Small intestine (tissue), 7 donors: ENCODE measurements around the gene MTRR. TPM values are rescaled to one million over a fixed set of nuclear protein-coding genes. Genes with fewer than 3 reads are reported as not detected.
A peak's percentile ranks its signal among the peaks of the same experiment; 100 is the strongest.

Experiments
- DNase-seq, 2 donors: peaks; one replicate each; pipeline versions ENCODE4 v3.0.0 to v3.0.0-alpha.2; 2013
- FAIRE-seq: peaks from 2 replicates; lab custom pipeline; 2012; peaks lifted over from hg19 to GRCh38; lab: Jason Lieb, UNC
- H3K27ac ChIP-seq, 3 donors: one replicate each; pipeline ENCODE4 v1.5.1; 2013; ENCODE audit warnings: low read length in 2 of 3, mild to moderate bottlenecking in 2 of 3, control low read depth in 1 of 3, inconsistent platforms in 1 of 3, low read depth in 1 of 3, moderate library complexity in 1 of 3
- H3K27me3 ChIP-seq, 3 donors: one replicate each; pipeline ENCODE4 v1.6.1; 2013; ENCODE audit warnings: low read length in 3 of 3, inconsistent platforms in 1 of 3; ENCODE audit not compliant: control insufficient read depth in 3 of 3, insufficient read depth in 3 of 3
- H3K36me3 ChIP-seq, 3 donors: one replicate each; pipeline ENCODE4 v1.6.1; 2013; ENCODE audit warnings: low read length in 3 of 3, inconsistent platforms in 1 of 3, low read depth in 1 of 3, mild to moderate bottlenecking in 1 of 3, moderate library complexity in 1 of 3; ENCODE audit not compliant: control insufficient read depth in 3 of 3, insufficient read depth in 2 of 3
- H3K4me1 ChIP-seq, 3 donors: one replicate each; pipeline ENCODE4 v1.6.1; 2013; ENCODE audit warnings: low read length in 2 of 3, inconsistent platforms in 1 of 3, low read depth in 1 of 3, mild to moderate bottlenecking in 1 of 3, moderate library complexity in 1 of 3; ENCODE audit not compliant: control insufficient read depth in 3 of 3, insufficient read depth in 2 of 3
- H3K4me3 ChIP-seq, 3 donors: one replicate each; pipeline ENCODE4 v1.5.1; 2013; ENCODE audit warnings: low read length in 3 of 3, control low read depth in 1 of 3, inconsistent platforms in 1 of 3, low read depth in 1 of 3, mild to moderate bottlenecking in 1 of 3, moderate library complexity in 1 of 3
- H3K9me3 ChIP-seq, 2 donors: one replicate each; pipeline ENCODE4 v1.6.1; 2013; ENCODE audit warnings: low read depth in 1 of 2, low read length in 1 of 2; ENCODE audit not compliant: control insufficient read depth in 2 of 2, insufficient read depth in 1 of 2
- WGBS, 3 donors: extraction: QIAGEN DNeasy Blood & Tissue Kit; methylation state at CpG; one replicate each; pipeline ENCODE4 v1.1.7; 2013; 5-methylcytosine and 5-hydroxymethylcytosine counted together
- polyA plus RNA-seq, 4 donors: library from polyadenylated mRNA; stranded (reverse) in 3 of 4; unstranded in 1 of 4; fragments of 200-250 nt in 3 of 4; fragments of 120-200 nt in 1 of 4; gene quantifications; one replicate each; pipeline versions ENCODE4 v1.2.1 to v1.2.3, GENCODE V29; 2013
- donor health status: healthy with polysubstance abuse.
- donor health status: control.
- donor health status: control.
- donor health status: Bipolar disorder and iron deficiency.
- donor health status: healthy.

MTRR gene
- polyA plus RNA-seq, 4 donors: 14.1 to 45.4 (median 19.1) TPM

- FAIRE-seq (no peak), DNase-seq (no peak)
- Histone ChIP-seq H3K27ac (no peak overlapping the region), H3K4me3 (peak overlapping the region; percentile 17 to 53 (median 20)), H3K9me3 (no peaks in the 10 kb centered on the region), H3K27me3 (peaks cover 0 to 22% (median 3%) of the 10 kb centered on the region in 3 donors), H3K4me1 (no peaks in the 10 kb centered on the region), H3K36me3 (no peaks in the 10 kb centered on the region)
- 59 to 69% (median 64%) methylated on average over 16 of the region's 16 CpGs for WGBS, 3 donors
Measured at GRCh38 chr5:7851240-7851592, 17.7 kb upstream of the MTRR start.

- no peaks in the 10 kb centered on the region for H3K36me3 ChIP-seq
- FAIRE-seq (no peak), DNase-seq (no peak)
- no peaks in the 10 kb centered on the region for H3K4me1 ChIP-seq
- H3K9me3 ChIP-seq: no peaks in the 10 kb centered on the region
- WGBS, 3 donors: 69 to 76% (median 70%) methylated on average over 8 of the region's 8 CpGs
- H3K27me3 ChIP-seq: peaks cover 0 to 22% (median 3%) of the 10 kb centered on the region in 3 donors
- H3K4me3 ChIP-seq: no peak overlapping the region
- H3K27ac ChIP-seq: no peak overlapping the region
Measured at GRCh38 chr5:7851617-7852289, 17.2 kb upstream of the MTRR start.

- Histone ChIP-seq H3K9me3 (no peaks in the 10 kb centered on the region), H3K4me3 (no peak overlapping the region), H3K4me1 (no peaks in the 10 kb centered on the region), H3K27me3 (peaks cover 0 to 21% (median 3%) of the 10 kb centered on the region in 3 donors), H3K27ac (no peak overlapping the region), H3K36me3 (peaks cover 0 to 2% (median 0%) of the 10 kb centered on the region in 3 donors)
- FAIRE-seq (no peak), DNase-seq (no peak)
- WGBS, 3 donors: 47 to 71% (median 70%) methylated on average over 1 of the region's 1 CpG
Measured at GRCh38 chr5:7852542-7852941, 16.4 kb upstream of the MTRR start.

GRCh38 chr5:7852988-7853387 is 16.0 kb upstream of the MTRR start:
- Histone ChIP-seq H3K4me1 (no peaks in the 10 kb centered on the region), H3K27ac (no peak overlapping the region), H3K9me3 (no peaks in the 10 kb centered on the region), H3K4me3 (no peak overlapping the region), H3K27me3 (peaks cover 0 to 19% (median 3%) of the 10 kb centered on the region in 3 donors), H3K36me3 (peaks cover 0 to 4% (median 0%) of the 10 kb centered on the region in 3 donors)
- DNase-seq (no peak), FAIRE-seq (no peak)
- WGBS, 3 donors: 61 to 82% (median 73%) methylated on average over 2 of the region's 2 CpGs

GRCh38 chr5:7855611-7856010 is 13.3 kb upstream of the MTRR start:
- Histone ChIP-seq H3K27me3 (peaks cover 0 to 3% (median 0%) of the 10 kb centered on the region in 3 donors), H3K27ac (no peak overlapping the region), H3K4me3 (no peak overlapping the region), H3K36me3 (peaks cover 0 to 9% (median 4%) of the 10 kb centered on the region in 3 donors), H3K9me3 (no peaks in the 10 kb centered on the region), H3K4me1 (no peaks in the 10 kb centered on the region)
- WGBS, 3 donors: 71 to 80% (median 72%) methylated on average over 3 of the region's 3 CpGs
- DNase-seq (no peak), FAIRE-seq (no peak)

GRCh38 chr5:7856855-7857254 is 12.1 kb upstream of the MTRR start:
- WGBS, 3 donors: 91 to 97% (median 95%) methylated on average over 2 of the region's 2 CpGs
- Histone ChIP-seq H3K4me3 (no peak overlapping the region), H3K27ac (no peak overlapping the region), H3K9me3 (no peaks in the 10 kb centered on the region), H3K27me3 (peaks cover 0 to under 1% (median 0%) of the 10 kb centered on the region in 3 donors), H3K4me1 (no peaks in the 10 kb centered on the region), H3K36me3 (peaks cover 0 to 10% (median 4%) of the 10 kb centered on the region in 3 donors)
- DNase-seq: peak in 1 of 2 donors; percentile 38
- FAIRE-seq: no peak

GRCh38 chr5:7857361-7857760 is 11.6 kb upstream of the MTRR start:
- Histone ChIP-seq H3K4me3 (no peak overlapping the region), H3K27me3 (no peaks in the 10 kb centered on the region), H3K36me3 (peaks cover 0 to 12% (median 4%) of the 10 kb centered on the region in 3 donors), H3K27ac (no peak overlapping the region), H3K9me3 (no peaks in the 10 kb centered on the region), H3K4me1 (no peaks in the 10 kb centered on the region)
- DNase-seq: no peak
- 85 to 86% (median 85%) methylated on average over 5 of the region's 5 CpGs for WGBS, 3 donors
- no peak for FAIRE-seq

GRCh38 chr5:7857926-7858632 is 10.9 kb upstream of the MTRR start:
- Histone ChIP-seq H3K27ac (no peak overlapping the region), H3K36me3 (peaks cover 2 to 14% (median 6%) of the 10 kb centered on the region in 3 donors), H3K4me1 (no peaks in the 10 kb centered on the region), H3K9me3 (no peaks in the 10 kb centered on the region), H3K27me3 (no peaks in the 10 kb centered on the region), H3K4me3 (no peak overlapping the region)
- FAIRE-seq (no peak), DNase-seq (no peak)
- 71 to 81% (median 77%) methylated on average over 9 of the region's 9 CpGs for WGBS, 3 donors
